SU-DHL-6 (cell line): ENCODE measurements around the gene SRSF1.

Experiments used
- H2AFZ ChIP-seq: fragments of 200-600 bp; sonication (generic); 2 replicates; pipeline ENCODE4 v1.6.1; 2014; ENCODE audit warnings: low read depth, mild to moderate bottlenecking, moderate library complexity, mixed read lengths, antibody characterized with exemption, low read length; ENCODE audit not compliant: severe bottlenecking
- H3F3A ChIP-seq: fragments of 200-600 bp; shearing (Covaris generic); 2 replicates; pipeline ENCODE4 v1.6.0; 2016; ENCODE audit warnings: antibody characterized with exemption, mild to moderate bottlenecking; ENCODE audit not compliant: insufficient read depth
- H3K27ac ChIP-seq: fragments of 200-600 bp; sonication (generic); 2 replicates; pipeline ENCODE4 v1.5.1; 2016; ENCODE audit warnings: low read depth, mild to moderate bottlenecking, low read length, moderate library complexity, mixed read lengths
- H3K27me3 ChIP-seq: fragments of 200-600 bp; sonication (generic), shearing (Covaris generic); 2 replicates; pipeline ENCODE4 v1.6.0; 2014; ENCODE audit warnings: mild to moderate bottlenecking, low read length
- H3K36me3 ChIP-seq: fragments of 200-600 bp; sonication (generic); 2 replicates; pipeline ENCODE4 v1.6.1; 2014; ENCODE audit warnings: mild to moderate bottlenecking, low read length, mixed read lengths
- H3K4me2 ChIP-seq: fragments of 300-600, 200-600 bp; shearing (Covaris generic), sonication (generic); 2 replicates; pipeline ENCODE4 v1.6.0; 2014; ENCODE audit warnings: low read length, low read depth, mild to moderate bottlenecking; ENCODE audit not compliant: poor library complexity, severe bottlenecking
- H3K4me3 ChIP-seq: fragments of 200-600 bp; sonication (generic); 2 replicates; pipeline ENCODE4 v1.5.1; 2014; ENCODE audit warnings: antibody characterized with exemption, low read length, mild to moderate bottlenecking, mixed read lengths; ENCODE audit not compliant: insufficient read depth, poor library complexity, severe bottlenecking
- H3K79me2 ChIP-seq: fragments of 200-600 bp; sonication (generic); 2 replicates; pipeline ENCODE4 v1.6.1; 2014; ENCODE audit warnings: mild to moderate bottlenecking, low read length, moderate library complexity; ENCODE audit not compliant: insufficient read depth
- H3K9ac ChIP-seq: fragments of 200-600 bp; sonication (generic); 2 replicates; pipeline ENCODE4 v1.7.0; 2014; ENCODE audit warnings: mild to moderate bottlenecking, low read length
- H3K9me2 ChIP-seq: fragments of 200-600 bp; sonication (generic); replicated peaks from 2 replicates; pipeline ENCODE4 v1.6.1; 2014; ENCODE audit warnings: low read length; ENCODE audit not compliant: insufficient read depth
- H3K9me3 ChIP-seq: fragments of 200-600 bp; sonication (generic); 2 replicates; pipeline ENCODE4 v1.6.1; 2014; ENCODE audit warnings: low read length, mixed read lengths; ENCODE audit not compliant: insufficient read depth
- H4K20me1 ChIP-seq: fragments of 200-600 bp; sonication (generic); 2 replicates; pipeline ENCODE4 v1.6.1; 2014; ENCODE audit warnings: low read depth, mild to moderate bottlenecking, antibody characterized with exemption, low read length, moderate library complexity, mixed read lengths
- EZH2phosphoT487 ChIP-seq: fragments of 200-600 bp; sonication (generic), shearing (Covaris generic); conservative IDR thresholded peaks from 2 replicates; pipeline ENCODE4 v1.6.1; 2018; ENCODE audit warnings: mild to moderate bottlenecking, antibody characterized with exemption, low read length, moderate library complexity, mixed read lengths
- TF ChIP-seq, protein P1 (sequence below): fragments of 200-600 bp; sonication (generic); IDR thresholded peaks from one replicate; pipeline ENCODE4 v1.5.1; 2017; ENCODE audit warnings: antibody characterized with exemption, mild to moderate bottlenecking, low read length, moderate library complexity; ENCODE audit not compliant: insufficient read depth, poor library complexity, severe bottlenecking

Gene SRSF1

DNA sequence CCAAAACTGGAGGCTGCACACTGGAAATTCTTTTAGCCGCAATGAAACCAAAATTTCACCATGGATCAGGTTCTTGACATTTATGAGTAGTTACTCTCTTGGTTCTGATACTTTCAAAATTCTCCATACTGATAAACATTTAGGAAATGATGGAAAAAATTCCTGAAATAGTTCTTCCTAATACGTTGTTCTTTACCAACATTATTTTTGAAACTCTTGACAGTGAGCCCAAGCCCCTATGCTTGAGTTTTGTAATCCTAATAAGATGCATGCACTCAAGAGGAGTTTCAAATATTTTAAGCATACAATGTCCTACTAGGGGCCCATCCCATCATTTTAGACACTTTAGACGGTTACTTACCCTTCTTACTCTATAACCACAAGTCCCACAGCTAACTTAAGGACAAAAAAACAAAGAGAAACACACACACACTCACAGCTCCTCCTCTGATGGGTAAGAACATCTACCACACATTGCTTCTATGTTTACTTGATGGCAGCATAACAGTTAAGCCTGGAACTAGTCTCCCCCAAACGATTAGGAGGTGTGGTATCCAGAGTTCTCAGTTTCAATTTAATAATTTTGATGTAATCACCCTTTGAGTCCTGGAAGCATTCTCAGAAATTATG lies 22.7 kb downstream of the SRSF1 start:
- peaks cover 33% of the 10 kb centered on the region for H4K20me1 ChIP-seq
- H3F3A ChIP-seq: peaks cover 9% of the 10 kb centered on the region
- no peak overlapping the region for H3K4me3 ChIP-seq
- H3K27me3 ChIP-seq: no peaks in the 10 kb centered on the region
- H2AFZ ChIP-seq: no peak overlapping the region
- peaks cover 52% of the 10 kb centered on the region for H3K79me2 ChIP-seq
- peaks cover 7% of the 10 kb centered on the region; the same call in 1 of the 2 replicates for H3K36me3 ChIP-seq
- no peaks in the 10 kb centered on the region for H3K9me3 ChIP-seq
- H3K4me2 ChIP-seq: no peak overlapping the region
- H3K27ac ChIP-seq: no peak overlapping the region
- no peak overlapping the region for H3K9ac ChIP-seq
- H3K9me2 ChIP-seq: no peaks in the 10 kb centered on the region
- TF ChIP-seq, protein P1, sequence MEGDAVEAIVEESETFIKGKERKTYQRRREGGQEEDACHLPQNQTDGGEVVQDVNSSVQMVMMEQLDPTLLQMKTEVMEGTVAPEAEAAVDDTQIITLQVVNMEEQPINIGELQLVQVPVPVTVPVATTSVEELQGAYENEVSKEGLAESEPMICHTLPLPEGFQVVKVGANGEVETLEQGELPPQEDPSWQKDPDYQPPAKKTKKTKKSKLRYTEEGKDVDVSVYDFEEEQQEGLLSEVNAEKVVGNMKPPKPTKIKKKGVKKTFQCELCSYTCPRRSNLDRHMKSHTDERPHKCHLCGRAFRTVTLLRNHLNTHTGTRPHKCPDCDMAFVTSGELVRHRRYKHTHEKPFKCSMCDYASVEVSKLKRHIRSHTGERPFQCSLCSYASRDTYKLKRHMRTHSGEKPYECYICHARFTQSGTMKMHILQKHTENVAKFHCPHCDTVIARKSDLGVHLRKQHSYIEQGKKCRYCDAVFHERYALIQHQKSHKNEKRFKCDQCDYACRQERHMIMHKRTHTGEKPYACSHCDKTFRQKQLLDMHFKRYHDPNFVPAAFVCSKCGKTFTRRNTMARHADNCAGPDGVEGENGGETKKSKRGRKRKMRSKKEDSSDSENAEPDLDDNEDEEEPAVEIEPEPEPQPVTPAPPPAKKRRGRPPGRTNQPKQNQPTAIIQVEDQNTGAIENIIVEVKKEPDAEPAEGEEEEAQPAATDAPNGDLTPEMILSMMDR: no peak
- TF ChIP-seq EZH2phosphoT487: no peak

DNA sequence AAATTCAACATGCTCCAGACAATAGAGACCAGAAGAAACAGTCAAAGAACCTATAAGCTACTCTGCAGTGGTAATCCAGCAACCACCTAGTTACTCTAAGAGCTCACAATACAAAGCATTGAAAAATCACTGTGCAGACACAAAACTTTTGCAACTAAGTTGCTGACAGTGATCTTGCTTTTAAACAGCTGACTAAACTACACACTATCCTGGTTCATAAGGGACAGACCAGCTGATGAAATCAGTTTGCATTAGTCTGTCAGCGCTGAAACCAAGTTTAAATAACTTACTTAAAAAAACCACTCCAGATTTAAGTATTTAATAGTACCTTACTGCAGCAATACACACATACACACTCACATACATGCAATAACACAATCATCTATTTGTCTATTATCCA lies 23.6 kb downstream of the SRSF1 start:
- H3K79me2 ChIP-seq: peaks cover 52% of the 10 kb centered on the region
- H2AFZ ChIP-seq: no peak overlapping the region
- no peak overlapping the region for H3K9ac ChIP-seq
- no peaks in the 10 kb centered on the region for H3K9me3 ChIP-seq
- no peaks in the 10 kb centered on the region for H3K27me3 ChIP-seq
- no peak overlapping the region for H3K4me2 ChIP-seq
- H3F3A ChIP-seq: no peaks in the 10 kb centered on the region
- H3K4me3 ChIP-seq: no peak overlapping the region
- no peak for TF ChIP-seq EZH2phosphoT487
- TF ChIP-seq, protein P1: no peak
- no peak overlapping the region for H3K27ac ChIP-seq
- H3K9me2 ChIP-seq: no peaks in the 10 kb centered on the region
- H4K20me1 ChIP-seq: peaks cover 33% of the 10 kb centered on the region
- peaks cover 17% of the 10 kb centered on the region for H3K36me3 ChIP-seq

DNA sequence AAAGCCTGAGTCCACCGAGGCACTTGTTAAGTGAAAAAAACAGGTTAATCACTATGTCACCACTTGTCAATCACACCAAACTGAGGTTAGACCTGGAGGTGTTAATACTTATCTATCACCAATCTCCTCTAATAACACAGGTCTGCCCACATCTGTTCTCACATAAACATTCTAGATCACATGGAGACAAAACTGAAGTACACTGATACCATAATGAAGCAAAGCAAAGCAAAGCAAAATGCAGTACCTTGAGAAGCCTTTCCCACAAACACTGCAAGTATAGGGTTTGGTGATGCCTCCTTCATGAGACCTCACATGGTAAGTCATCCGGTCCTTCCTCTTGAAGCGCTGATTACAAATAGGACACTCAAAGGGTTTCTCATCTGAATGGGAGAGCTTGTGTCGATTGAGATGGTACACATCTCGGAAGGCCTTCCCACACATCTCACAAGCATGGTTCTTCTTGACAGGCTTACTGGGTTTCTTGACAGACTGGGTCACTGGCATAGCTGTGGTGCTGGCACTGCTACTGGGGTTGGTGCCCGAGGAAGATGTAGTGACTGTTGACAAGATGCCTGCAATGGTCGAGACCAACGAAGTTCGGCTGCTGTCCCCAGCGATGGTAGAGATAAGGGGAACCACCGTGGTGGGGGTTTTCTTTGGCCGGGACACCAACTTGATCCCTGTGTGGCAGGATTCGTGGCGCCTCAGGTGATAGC lies 24.4 kb downstream of the SRSF1 start:
- Histone ChIP-seq H3K9ac (no peak overlapping the region), H3K79me2 (peaks cover 51% of the 10 kb centered on the region), H3K9me3 (no peaks in the 10 kb centered on the region)

More for the DNA sequence above, 24.4 kb downstream of the SRSF1 start:
- peaks cover 33% of the 10 kb centered on the region for H4K20me1 ChIP-seq
- H2AFZ ChIP-seq: no peak overlapping the region
- no peaks in the 10 kb centered on the region for H3F3A ChIP-seq
- H3K4me2 ChIP-seq: no peak overlapping the region
- H3K27ac ChIP-seq: no peak overlapping the region
- H3K9me2 ChIP-seq: no peaks in the 10 kb centered on the region
- no peak for TF ChIP-seq EZH2phosphoT487
- TF ChIP-seq, protein P1: no peak
- no peaks in the 10 kb centered on the region for H3K27me3 ChIP-seq
- peaks cover 19% of the 10 kb centered on the region for H3K36me3 ChIP-seq
- no peak overlapping the region for H3K4me3 ChIP-seq
